HG03175 (cell line): Measurements from ENCODE around the gene MYOC.
A peak's percentile ranks its signal among the peaks of the same experiment; 100 is the strongest.

Experiments
- ATAC-seq: cut with Tn5 transposase; IDR thresholded peaks from one replicate; pipeline ENCODE4 v1.9.1; 2021; ENCODE audit warnings: mild to moderate bottlenecking, moderate library complexity; ENCODE audit not compliant: unreplicated experiment

MYOC gene

GRCh38 chr1:171654201-171654941 is 1.9 kb upstream of the MYOC start:
- ATAC-seq: no peak

GRCh38 chr1:171653796-171654195 is 1.3 kb upstream of the MYOC start:
- ATAC-seq: no peak

DNA sequence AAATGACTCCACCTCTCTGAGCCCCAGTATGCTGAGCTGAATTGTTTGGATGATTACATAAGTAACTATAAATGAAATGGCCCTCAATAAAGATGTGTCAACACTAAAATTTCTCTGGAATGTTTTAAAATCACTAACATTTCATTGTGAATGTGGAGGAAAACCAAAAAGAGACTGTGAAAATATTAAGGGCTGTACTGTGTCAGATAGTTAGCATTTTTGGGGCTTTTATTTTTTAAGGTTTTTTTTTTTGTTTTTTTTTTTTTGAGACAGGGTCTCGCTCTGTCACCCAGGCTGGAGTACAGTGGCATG is 6.3 kb downstream of the MYOC start:
- ATAC-seq: no peak

GRCh38 chr1:171645553-171646248 is 6.8 kb downstream of the MYOC start:
- no peak for ATAC-seq

DNA sequence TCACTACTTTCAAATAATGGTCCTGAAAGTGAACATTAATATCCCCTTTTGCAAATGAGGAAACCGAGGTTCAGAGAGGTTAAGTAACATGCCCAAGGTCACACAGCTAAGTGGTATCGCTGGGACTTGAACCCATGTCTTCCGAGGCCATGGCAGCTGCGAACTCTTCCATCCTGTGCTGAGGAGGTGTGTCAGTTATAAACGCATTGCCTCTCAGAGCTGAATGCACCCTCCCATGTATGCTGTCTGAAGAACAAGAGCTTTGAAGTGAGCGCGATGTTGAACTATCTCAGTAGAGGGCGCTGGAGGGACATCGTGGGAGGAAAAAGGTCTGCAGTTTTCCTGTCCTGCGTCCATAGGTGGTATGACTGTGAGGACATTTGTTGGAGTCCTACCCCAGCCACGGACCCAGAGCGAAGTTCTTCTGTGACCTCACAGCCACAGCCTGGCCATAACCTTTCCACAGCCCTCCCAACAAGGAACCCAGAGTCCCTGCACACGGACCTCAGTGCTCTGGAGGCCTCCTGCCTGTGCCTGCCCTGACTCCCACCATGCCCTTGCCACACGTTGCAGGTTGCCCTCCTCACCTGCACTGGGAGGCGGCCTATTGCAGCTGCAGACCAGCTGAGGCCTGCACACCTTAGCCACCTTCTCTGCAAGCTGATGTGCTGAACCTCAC is 7.5 kb downstream of the MYOC start:
- ATAC-seq: peak; percentile 65

GRCh38 chr1:171643156-171643555 is 9.3 kb downstream of the MYOC start:
- ATAC-seq: no peak

DNA sequence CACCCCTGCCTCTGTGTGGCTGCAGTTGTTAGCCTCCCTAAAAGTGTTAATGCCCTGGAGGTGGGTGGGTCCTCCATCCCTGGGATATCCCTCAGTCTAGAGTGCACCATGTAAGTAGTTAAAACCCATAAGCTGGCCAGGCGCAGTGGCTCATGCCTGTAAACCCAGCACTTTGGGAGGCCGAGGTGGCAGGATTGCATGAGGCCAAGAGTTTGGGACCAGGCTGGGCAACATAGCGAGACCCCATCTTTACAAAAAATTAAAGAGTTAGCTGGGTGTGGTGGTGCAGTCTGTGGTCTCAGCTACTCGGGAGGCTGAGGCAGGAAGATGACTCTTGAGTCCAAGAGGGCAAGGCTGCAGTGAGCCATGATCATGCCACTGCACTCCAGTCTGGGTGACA is 10.3 kb downstream of the MYOC start:
- ATAC-seq: no peak

- ATAC-seq: no peak
These were observed 11.2 kb downstream of the MYOC start for GRCh38 chr1:171641076-171641864.

DNA sequence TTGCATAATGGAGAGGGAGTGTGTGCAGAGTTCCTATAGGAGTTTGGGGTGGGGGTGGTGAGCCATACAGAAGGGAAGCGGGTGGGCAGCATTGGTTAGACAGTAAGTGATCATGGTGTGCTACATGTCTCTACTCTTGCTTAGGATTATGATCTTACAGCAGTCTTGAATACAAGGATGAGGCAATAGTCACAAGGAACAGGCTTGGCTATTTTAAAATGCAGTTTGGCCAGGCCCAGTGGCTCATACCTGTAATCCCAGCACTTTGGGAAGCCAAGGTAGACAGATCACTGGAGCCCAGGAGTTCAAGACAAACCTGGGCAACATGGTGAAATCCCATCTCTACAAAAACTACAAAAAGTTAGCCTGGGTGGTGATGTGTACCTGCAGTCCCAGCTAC is 12.3 kb downstream of the MYOC start:
- no peak for ATAC-seq

DNA sequence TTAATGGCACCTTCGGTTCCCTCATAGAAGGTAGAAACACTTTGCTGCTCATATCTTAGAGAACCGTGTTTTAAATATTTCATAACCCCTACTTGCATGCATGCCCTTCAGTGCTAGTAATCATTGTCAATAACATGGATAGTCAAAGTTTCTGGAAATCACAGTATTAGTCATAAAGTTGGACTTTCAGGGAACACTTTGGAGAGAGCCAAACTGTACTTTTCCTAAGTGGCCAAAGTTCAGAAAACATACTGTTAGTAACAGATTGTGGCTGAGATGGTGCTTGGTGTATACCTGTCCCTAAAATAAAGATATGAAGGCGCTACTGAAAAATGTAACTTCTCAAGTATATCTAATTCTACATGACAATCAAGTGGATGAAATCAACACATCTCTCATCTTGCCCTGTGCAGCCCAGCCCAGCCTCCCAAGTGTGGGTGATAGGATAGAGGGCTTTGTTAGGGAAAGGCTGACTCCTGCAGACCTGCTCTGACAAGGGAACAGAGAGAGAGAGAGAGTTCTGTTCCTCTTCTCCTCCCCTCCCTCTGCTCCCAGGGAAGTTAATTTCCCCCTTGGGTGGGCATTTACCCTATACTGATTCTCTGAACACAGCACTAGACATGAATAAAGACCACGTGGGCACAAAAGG is 14.4 kb downstream of the MYOC start:
- ATAC-seq: no peak

- ATAC-seq: no peak
These were observed 16.3 kb downstream of the MYOC start for GRCh38 chr1:171636141-171636540.

DNA sequence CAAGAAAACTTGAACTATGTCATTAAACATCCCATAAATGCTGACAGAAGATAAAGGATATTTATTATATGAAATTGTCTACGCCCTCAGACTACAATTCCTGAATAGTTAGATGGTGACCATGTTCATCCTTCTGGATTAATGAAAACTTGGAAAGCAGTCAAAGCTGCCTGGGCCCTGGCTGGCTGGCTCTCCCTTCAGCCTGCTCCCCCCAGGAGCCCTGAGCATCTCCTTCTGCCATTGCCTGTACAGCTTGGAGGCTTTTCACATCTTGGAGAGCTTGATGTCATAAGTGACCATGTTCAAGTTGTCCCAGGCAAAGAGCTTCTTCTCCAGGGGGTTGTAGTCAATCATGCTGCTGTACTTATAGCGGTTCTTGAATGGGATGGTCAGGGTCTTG is 16.8 kb downstream of the MYOC start:
- no peak for ATAC-seq

- ATAC-seq: no peak
These were observed 24.3 kb downstream of the MYOC start for GRCh38 chr1:171628225-171628624.

- no peak for ATAC-seq
These were observed 25.5 kb downstream of the MYOC start for GRCh38 chr1:171627020-171627419.

GRCh38 chr1:171625225-171625624 is 27.3 kb downstream of the MYOC start:
- ATAC-seq: no peak

GRCh38 chr1:171623651-171624331 is 28.7 kb downstream of the MYOC start:
- ATAC-seq: no peak

DNA sequence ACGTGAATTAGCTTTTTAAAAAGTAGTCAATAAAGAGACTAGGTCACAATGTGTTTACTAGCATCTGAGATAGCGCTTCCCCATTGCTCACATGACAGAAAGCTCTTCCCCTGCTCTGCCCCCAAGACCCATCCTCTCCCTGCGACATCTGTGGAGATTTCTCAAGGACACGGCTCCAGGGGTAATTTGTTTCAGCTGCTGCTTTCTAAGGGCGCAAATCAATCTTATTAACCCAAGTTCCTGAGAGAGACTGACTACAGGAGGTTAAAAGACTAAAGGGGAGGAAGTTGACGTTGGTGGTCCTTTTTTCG is 30.4 kb downstream of the MYOC start, which contains the start of gene MYOCOS:
Gene MYOCOS, plus strand, starts transcription at position 92 of the 311 bp plus-strand sequence. CDS start 1,641 bp downstream, outside the sequence.
- ATAC-seq: no peak

- ATAC-seq: no peak
These were observed 35.9 kb downstream of the MYOC start for GRCh38 chr1:171616586-171616985.

GRCh38 chr1:171615122-171615906 is 37.2 kb downstream of the MYOC start:
- peak; percentile 49 for ATAC-seq

DNA sequence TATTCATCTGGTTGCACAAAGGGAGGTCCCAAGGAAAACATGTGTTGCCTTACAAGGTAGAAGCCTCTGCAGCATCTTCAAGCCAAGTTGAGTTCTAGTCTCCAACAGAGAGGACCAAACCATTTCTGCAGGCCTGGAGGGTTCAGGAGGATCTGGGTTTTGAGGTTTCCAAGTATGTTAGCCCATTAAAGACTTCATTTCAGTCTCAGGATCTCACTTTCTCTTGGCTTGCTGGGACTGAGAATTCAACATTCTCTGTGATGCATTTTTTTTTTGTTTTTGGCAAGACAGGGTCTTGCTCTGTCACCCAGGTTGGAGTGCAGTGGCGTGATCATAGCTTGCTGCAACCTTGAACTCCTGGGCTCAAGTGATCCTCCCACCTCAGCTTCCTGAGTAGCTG is 39.2 kb downstream of the MYOC start:
- ATAC-seq: no peak
